Endothelial cell of umbilical vein (primary cell): ENCODE measurements around the gene SH3RF1. TPM values are rescaled to one million over a fixed set of nuclear protein-coding genes. Genes with fewer than 3 reads are reported as not detected.

Experiments
- BruUV-seq: library from RNA; stranded (reverse); fragments of 400-500 nt; replicated peaks from 2 replicates; lab custom pipeline; 2021; lab: Mats Ljungman, UMichigan
- CTCF ChIA-PET: fragments of 300-600, 350-600 bp; sonication (Branson Sonifier 250); formaldehyde crosslinking; loops from one replicate; lab custom pipeline; 2021; ENCODE audit warnings: antibody characterized with exemption, inconsistent platforms; lab: Charles Lee
- POLR2A ChIA-PET: fragments of 300-600, 350-600 bp; sonication (Branson Sonifier 250); formaldehyde crosslinking; loops from one replicate; lab custom pipeline; 2021; ENCODE audit warnings: antibody characterized with exemption, inconsistent platforms; lab: Charles Lee
- DNase-seq: peaks from one replicate; pipeline ENCODE4 v3.0.0-alpha.2; 2011; ENCODE audit warnings: low read depth, low spot score
- FAIRE-seq: peaks from 2 replicates; lab custom pipeline; 2011; peaks lifted over from hg19 to GRCh38; lab: Jason Lieb, UNC
- H2AFZ ChIP-seq: 2 replicates; pipeline ENCODE4 v1.6.0; 2012; ENCODE audit warnings: low read depth, low read length, control low read depth, inconsistent platforms
- H3K27ac ChIP-seq: 2 replicates; pipeline ENCODE4 v1.5.1; 2011; ENCODE audit warnings: low read depth, mild to moderate bottlenecking, control low read depth, low read length, moderate library complexity; ENCODE audit not compliant: insufficient read depth
- H3K27me3 ChIP-seq, 2 experiments: 2 replicates each; pipeline versions ENCODE4 v1.6.0 to v1.6.1; 2011; ENCODE audit warnings: low read length in 2 of 2, mixed read lengths in 1 of 2; ENCODE audit not compliant: control insufficient read depth in 2 of 2, insufficient read depth in 2 of 2
- H3K36me3 ChIP-seq, 2 experiments: 2 replicates in 1 of 2; 3 replicates in 1 of 2; pipeline ENCODE4 v1.5.1; 2011; ENCODE audit warnings: low read length in 2 of 2, mild to moderate bottlenecking in 1 of 2, moderate library complexity in 1 of 2; ENCODE audit not compliant: control insufficient read depth in 2 of 2, insufficient read depth in 2 of 2; ENCODE audit errors: extremely low read depth in 1 of 2
- H3K4me1 ChIP-seq: 3 replicates; pipeline ENCODE4 v1.5.1; 2011; ENCODE audit warnings: mild to moderate bottlenecking, low read length; ENCODE audit not compliant: control insufficient read depth, insufficient read depth; ENCODE audit errors: extremely low read depth
- H3K4me2 ChIP-seq: 2 replicates; pipeline ENCODE4 v1.6.1; 2011; ENCODE audit warnings: low read length, control low read depth, mixed read lengths; ENCODE audit not compliant: insufficient read depth
- H3K4me3 ChIP-seq, 3 experiments: fragments of 200-600 bp in 1 of 3; sonication (generic), shearing (Covaris generic) in 1 of 3; replicated peaks in 1 of 3; 2 replicates each; pipeline ENCODE4 v1.5.1; 2011 to 2016; ENCODE audit warnings: control low read depth in 3 of 3, low read length in 3 of 3, mild to moderate bottlenecking in 2 of 3, inconsistent platforms in 1 of 3, low read depth in 1 of 3, moderate library complexity in 1 of 3; ENCODE audit not compliant: insufficient read depth in 1 of 3
- H3K79me2 ChIP-seq: 2 replicates; pipeline ENCODE4 v1.6.0; 2012; ENCODE audit warnings: low read length, inconsistent platforms; ENCODE audit not compliant: control insufficient read depth, insufficient read depth
- H3K9ac ChIP-seq: replicated peaks from 2 replicates; pipeline ENCODE3; 2011; ENCODE audit warnings: low read length, control low read depth; ENCODE audit not compliant: insufficient read depth; ENCODE audit errors: extremely low read depth
- H3K9me1 ChIP-seq: replicated peaks from 3 replicates; pipeline ENCODE4 v1.6.0; 2011; ENCODE audit warnings: mild to moderate bottlenecking, low read length; ENCODE audit not compliant: control insufficient read depth, insufficient read depth; ENCODE audit errors: extremely low read depth
- H3K9me3 ChIP-seq: replicated peaks from 2 replicates; pipeline ENCODE4 v1.5.1; 2012; ENCODE audit warnings: low read length, inconsistent platforms; ENCODE audit not compliant: control insufficient read depth, insufficient read depth
- H4K20me1 ChIP-seq: replicated peaks from 2 replicates; pipeline ENCODE3; 2011; ENCODE audit warnings: mild to moderate bottlenecking, low read length; ENCODE audit not compliant: control insufficient read depth, insufficient read depth; ENCODE audit errors: extremely low read depth
- EZH2 ChIP-seq: IDR thresholded peaks from 2 replicates; pipeline ENCODE4 v1.6.1; 2012; ENCODE audit warnings: borderline replicate concordance, low read depth, mild to moderate bottlenecking, moderate library complexity, low read length, inconsistent platforms; ENCODE audit not compliant: severe bottlenecking
- FOS ChIP-seq: IDR thresholded peaks from 2 replicates; pipeline ENCODE4 v1.6.1; 2011; ENCODE audit warnings: mild to moderate bottlenecking, low read length, moderate library complexity, borderline replicate concordance; ENCODE audit not compliant: insufficient read depth
- GATA2 ChIP-seq: IDR thresholded peaks from 2 replicates; pipeline ENCODE4 v1.7.0; 2011; ENCODE audit warnings: low read depth, mild to moderate bottlenecking, moderate library complexity, mixed read lengths, low read length; ENCODE audit not compliant: insufficient read length, insufficient read depth
- JUN ChIP-seq: IDR thresholded peaks from 2 replicates; pipeline ENCODE4 v1.6.1; 2011; ENCODE audit warnings: borderline replicate concordance, low read depth; ENCODE audit not compliant: insufficient read length, insufficient read depth
- MYC ChIP-seq: IDR thresholded peaks from one replicate; pipeline ENCODE4 v1.6.1; 2011; ENCODE audit warnings: mild to moderate bottlenecking, low read depth, low read length
- POLR2A ChIP-seq: IDR thresholded peaks from 2 replicates; pipeline ENCODE4 v1.6.1; 2012; ENCODE audit warnings: low read depth, mild to moderate bottlenecking, control low read depth, low read length
- POLR2AphosphoS5 ChIP-seq: IDR thresholded peaks from 2 replicates; pipeline ENCODE4 v1.6.1; 2012; ENCODE audit warnings: low read depth, mild to moderate bottlenecking, control low read depth, low read length, moderate library complexity; ENCODE audit not compliant: insufficient read depth
- dilution Hi-C: fragments of 300-500 bp; cut with MboI; formaldehyde crosslinking; loops from one replicate; pipeline ENCODE4 v1.15.0; 2019; ENCODE audit warnings: low sequenced_read_pairs; ENCODE audit not compliant: extremely low pct_ligation_motif_present
- intact Hi-C: fragments of 100-400 bp; cut with micrococcal nuclease; formaldehyde crosslinking; loops from one replicate; pipeline ENCODE4 v1.10.0; 2022
- polyA plus RNA-seq, 4 experiments: library from polyadenylated mRNA; depleted of rRNA in 3 of 4; stranded (reverse) in 3 of 4; unstranded in 1 of 4; fragments of >200 nt; gene quantifications; 2 replicates each; pipeline versions ENCODE4 v1.2.1 to v1.2.3, GENCODE V29; 2011 to 2012; ENCODE audit warnings: missing spikeins in 1 of 4
- total RNA-seq: library from RNA; stranded (reverse); gene quantifications from 2 replicates; pipeline ENCODE4 v1.2.3, GENCODE V29; 2021
- TF ChIP-seq, protein P1 (sequence below), 2 donors: IDR thresholded peaks; 1 replicate in 1 of 2; 2 replicates in 1 of 2; pipeline ENCODE4 v1.5.1; 2011; ENCODE audit warnings: low read length in 2 of 2, mild to moderate bottlenecking in 2 of 2, moderate library complexity in 2 of 2, control low read depth in 1 of 2, inconsistent platforms in 1 of 2, low read depth in 1 of 2; ENCODE audit not compliant: insufficient read depth in 1 of 2; ENCODE audit errors: extremely low read depth in 1 of 2
- TF ChIP-seq, protein P2 (sequence below): IDR thresholded peaks from 2 replicates; pipeline ENCODE4 v1.6.1; 2011; ENCODE audit not compliant: insufficient read depth, insufficient read length

SH3RF1 gene
- total and polyA plus RNA-seq, 2 donors (not counting 3 experiments of a cell fraction or from before 2014, with no cell fraction given) = 16.2 to 24.9 TPM

DNA sequence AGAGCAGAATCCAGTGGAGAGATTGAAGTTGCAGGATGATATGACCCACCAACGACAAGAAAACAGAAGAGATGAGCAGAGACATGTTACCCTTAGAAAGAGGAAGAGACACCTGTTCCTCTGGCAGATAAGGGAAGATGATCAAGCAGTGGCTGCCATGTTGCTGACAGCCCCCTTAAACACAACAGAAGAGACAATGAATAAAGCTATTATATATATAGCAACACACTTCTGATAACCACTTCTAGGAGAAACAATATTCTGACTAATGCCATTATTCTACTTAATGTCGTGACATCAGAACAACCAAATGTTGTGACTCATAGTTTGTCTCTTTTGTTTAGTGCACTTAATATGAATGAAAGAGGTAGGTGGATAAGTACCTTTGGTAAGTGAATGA lies 44.9 kb downstream of the SH3RF1 start:
- FAIRE-seq = no peak
- TF ChIP-seq POLR2AphosphoS5 (no peak), JUN (peak; percentile 63)
- BruUV-seq = TSS peak; percentile 93
- Histone ChIP-seq H3K4me3 (no peak overlapping the region), H3K36me3 (no peaks in the 10 kb centered on the region), H2AFZ (no peak overlapping the region), H3K27ac (peak overlapping the region; percentile 79), H3K79me2 (peaks cover 69% of the 10 kb centered on the region), H3K9me1 (no peaks in the 10 kb centered on the region), H3K4me1 (peaks cover 38% of the 10 kb centered on the region), H3K9ac (peak overlapping the region; percentile 5), H3K9me3 (no peaks in the 10 kb centered on the region), H3K4me2 (peak overlapping the region; percentile 61), H4K20me1 (no peaks in the 10 kb centered on the region), H3K27me3 (no peaks in the 10 kb centered on the region)
- CTCF ChIA-PET = interaction anchor here (0.6 to 1.3 kb wide), 5 partner anchors 12 to 216 kb away, joined by 3 to 5 read pairs (median 3); partner anchors contain the start of gene CBR4
- POLR2A ChIA-PET = interaction anchor here (0.9 kb wide), 1 partner anchor 43 kb away, joined by 3 read pairs; no protein-coding TSS in a partner anchor
- intact Hi-C loops (loop anchor here (2.0 kb wide), 4 partner anchors 23 to 109 kb away; no protein-coding TSS in a partner anchor), dilution Hi-C loops (no loop called here)
- peak; percentile 69 for DNase-seq

DNA sequence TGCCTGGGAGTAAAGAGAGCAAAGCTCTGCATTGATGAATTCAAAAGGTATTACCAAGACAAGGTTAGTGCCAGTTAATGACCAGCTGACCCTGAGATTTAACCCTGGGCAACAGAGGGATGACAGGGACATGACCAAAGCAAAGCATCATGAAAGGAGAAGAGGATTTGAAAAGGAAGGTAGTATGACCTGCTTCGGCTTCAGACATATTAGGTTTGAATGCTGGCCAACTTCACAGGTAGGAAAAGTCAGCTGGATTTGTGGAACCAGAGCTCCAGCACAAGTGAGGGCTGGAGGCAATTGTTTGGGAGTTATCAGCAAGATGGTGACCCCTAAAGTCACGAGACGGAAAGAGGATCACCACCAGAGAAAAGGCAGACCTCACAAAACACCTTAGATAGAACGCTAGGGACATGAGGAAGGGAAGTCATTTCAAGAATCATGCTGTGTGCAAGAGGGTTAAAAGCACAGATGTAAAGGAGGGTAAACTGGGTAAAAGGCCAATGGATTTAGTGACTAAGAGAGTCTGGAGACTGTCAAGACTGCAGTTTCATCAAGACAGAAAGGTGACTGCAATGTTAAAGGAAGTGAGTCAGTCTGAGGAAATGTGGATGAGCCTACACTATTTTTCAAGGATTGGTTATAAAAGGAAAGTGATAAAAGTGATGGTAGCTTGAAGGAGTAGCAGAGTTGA lies 45.6 kb downstream of the SH3RF1 start:
- no peaks in the 10 kb centered on the region for H4K20me1 ChIP-seq
- no peaks in the 10 kb centered on the region for H3K9me1 ChIP-seq
- H3K4me2 ChIP-seq = peak overlapping the region; percentile 61
- no peaks in the 10 kb centered on the region for H3K36me3 ChIP-seq
- no peak overlapping the region for H3K4me3 ChIP-seq
- FAIRE-seq = peak; percentile 92
- peaks cover 74% of the 10 kb centered on the region for H3K79me2 ChIP-seq
- dilution Hi-C loops (no loop called here), intact Hi-C loops (loop anchor here (2.0 kb wide), 4 partner anchors 22 to 108 kb away; no protein-coding TSS in a partner anchor)
- no peaks in the 10 kb centered on the region for H3K9me3 ChIP-seq
- CTCF ChIA-PET = interaction anchor here (0.6 to 1.3 kb wide), 4 partner anchors 13 to 215 kb away, joined by 3 to 5 read pairs (median 3); partner anchors contain the start of gene CBR4
- TF ChIP-seq GATA2 (no peak), POLR2A (no peak), FOS (peak; percentile 86), JUN (peak; percentile 88), MYC (no peak), EZH2 (no peak), POLR2AphosphoS5 (peak; percentile 72)
- TF ChIP-seq, protein P1, sequence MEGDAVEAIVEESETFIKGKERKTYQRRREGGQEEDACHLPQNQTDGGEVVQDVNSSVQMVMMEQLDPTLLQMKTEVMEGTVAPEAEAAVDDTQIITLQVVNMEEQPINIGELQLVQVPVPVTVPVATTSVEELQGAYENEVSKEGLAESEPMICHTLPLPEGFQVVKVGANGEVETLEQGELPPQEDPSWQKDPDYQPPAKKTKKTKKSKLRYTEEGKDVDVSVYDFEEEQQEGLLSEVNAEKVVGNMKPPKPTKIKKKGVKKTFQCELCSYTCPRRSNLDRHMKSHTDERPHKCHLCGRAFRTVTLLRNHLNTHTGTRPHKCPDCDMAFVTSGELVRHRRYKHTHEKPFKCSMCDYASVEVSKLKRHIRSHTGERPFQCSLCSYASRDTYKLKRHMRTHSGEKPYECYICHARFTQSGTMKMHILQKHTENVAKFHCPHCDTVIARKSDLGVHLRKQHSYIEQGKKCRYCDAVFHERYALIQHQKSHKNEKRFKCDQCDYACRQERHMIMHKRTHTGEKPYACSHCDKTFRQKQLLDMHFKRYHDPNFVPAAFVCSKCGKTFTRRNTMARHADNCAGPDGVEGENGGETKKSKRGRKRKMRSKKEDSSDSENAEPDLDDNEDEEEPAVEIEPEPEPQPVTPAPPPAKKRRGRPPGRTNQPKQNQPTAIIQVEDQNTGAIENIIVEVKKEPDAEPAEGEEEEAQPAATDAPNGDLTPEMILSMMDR (IDR thresholded peaks at IDR 0.05; ENCODE audit: extremely low read depth in 1 of 2, insufficient read depth in 1 of 2, low read depth in 1 of 2, low read length in 2 of 2) = no peak
- TF ChIP-seq, protein P2, sequence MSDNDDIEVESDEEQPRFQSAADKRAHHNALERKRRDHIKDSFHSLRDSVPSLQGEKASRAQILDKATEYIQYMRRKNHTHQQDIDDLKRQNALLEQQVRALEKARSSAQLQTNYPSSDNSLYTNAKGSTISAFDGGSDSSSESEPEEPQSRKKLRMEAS = no peak
- peak; percentile 87 for DNase-seq
- no peaks in the 10 kb centered on the region for H3K27me3 ChIP-seq
- H3K4me1 ChIP-seq = peaks cover 38% of the 10 kb centered on the region
- H3K9ac ChIP-seq = peak overlapping the region; percentile 27
- POLR2A ChIA-PET = interaction anchor here (0.9 kb wide), 1 partner anchor 43 kb away, joined by 3 read pairs; no protein-coding TSS in a partner anchor
- H2AFZ ChIP-seq = no peak overlapping the region
- TSS peak; percentile 53 for BruUV-seq
- peak overlapping the region; percentile 79 for H3K27ac ChIP-seq
